Astrocyte (in vitro differentiated cells and primary cell): ENCODE results near the gene CADM4.
"Not testable (repeated sequence)": the region's sequence is repeated elsewhere in the genome, so short reads cannot be mapped to it uniquely, and the experiment has no call there.

Experiments used
- CTCF ChIP-seq: IDR thresholded peaks from 2 replicates; pipeline ENCODE4 v1.5.1; 2011; ENCODE audit warnings: low read depth, mild to moderate bottlenecking, inconsistent platforms, low read length, moderate library complexity; ENCODE audit not compliant: insufficient read depth
- EZH2 ChIP-seq: IDR thresholded peaks from 2 replicates; pipeline ENCODE4 v1.6.1; 2012; ENCODE audit warnings: mild to moderate bottlenecking, low read length, inconsistent platforms; ENCODE audit not compliant: insufficient read depth

- not testable (repeated sequence) for TF ChIP-seq CTCF, EZH2
These were observed 52.6 kb downstream of the CADM4 start for GRCh38 chr19:43587029-43587428.
